GM18907 (cell line): ENCODE data around the gene ZBTB16.

Experiments
- ATAC-seq: cut with Tn5 transposase; IDR thresholded peaks from one replicate; pipeline ENCODE4 v1.9.1; 2021; ENCODE audit warnings: mild to moderate bottlenecking, moderate library complexity; ENCODE audit not compliant: unreplicated experiment

Gene ZBTB16

GRCh38 chr11:114059278-114059983 is at the start of gene ZBTB16:
ZBTB16 (plus strand) TSS chr11:114059711; CDS start chr11:114063301, 3,590 bp downstream.
- ATAC-seq, result no peak

- ATAC-seq, result no peak
Observed at GRCh38 chr11:114010931-114011330, 48.6 kb upstream of the ZBTB16 start.

GRCh38 chr11:114011443-114011842 is 48.1 kb upstream of the ZBTB16 start:
- no peak for ATAC-seq

- ATAC-seq, result no peak
Observed at GRCh38 chr11:114015117-114015516, 44.4 kb upstream of the ZBTB16 start.

GRCh38 chr11:114016986-114017385 is 42.5 kb upstream of the ZBTB16 start:
- no peak for ATAC-seq

GRCh38 chr11:114017723-114018122 is 41.8 kb upstream of the ZBTB16 start:
- no peak for ATAC-seq

GRCh38 chr11:114019046-114019445 is 40.5 kb upstream of the ZBTB16 start:
- no peak for ATAC-seq

GRCh38 chr11:114019574-114019973 is 39.9 kb upstream of the ZBTB16 start:
- ATAC-seq, result no peak

- no peak for ATAC-seq
Observed at GRCh38 chr11:114025329-114025907, 34.1 kb upstream of the ZBTB16 start.

GRCh38 chr11:114026355-114026754 is 33.2 kb upstream of the ZBTB16 start:
- ATAC-seq, result no peak

- no peak for ATAC-seq
Observed at GRCh38 chr11:114027391-114027790, 32.1 kb upstream of the ZBTB16 start.

- no peak for ATAC-seq
Observed at GRCh38 chr11:114027926-114028325, 31.6 kb upstream of the ZBTB16 start.

- ATAC-seq, result no peak
Observed at GRCh38 chr11:114031246-114031966, 28.1 kb upstream of the ZBTB16 start.

GRCh38 chr11:114031967-114032320 is 27.6 kb upstream of the ZBTB16 start:
- ATAC-seq, result no peak

- ATAC-seq, result no peak
Observed at GRCh38 chr11:114033066-114033465, 26.4 kb upstream of the ZBTB16 start.

- ATAC-seq, result no peak
Observed at GRCh38 chr11:114033572-114033971, 25.9 kb upstream of the ZBTB16 start.

- ATAC-seq, result no peak
Observed at GRCh38 chr11:114034956-114035355, 24.6 kb upstream of the ZBTB16 start.

GRCh38 chr11:114036147-114036811 is 23.2 kb upstream of the ZBTB16 start:
- no peak for ATAC-seq

GRCh38 chr11:114036958-114037357 is 22.6 kb upstream of the ZBTB16 start:
- no peak for ATAC-seq

GRCh38 chr11:114039551-114039950 is 20.0 kb upstream of the ZBTB16 start:
- ATAC-seq, result no peak

- ATAC-seq, result no peak
Observed at GRCh38 chr11:114040706-114041211, 18.8 kb upstream of the ZBTB16 start.
